ENCODE measurements around the gene NAPEPLD. TPM values are rescaled to one million over a fixed set of nuclear protein-coding genes. Genes with fewer than 3 reads are reported as not detected.
"Not testable (repeated sequence)": the region's sequence is repeated elsewhere in the genome, so short reads cannot be mapped to it uniquely, and the experiment has no call there.

NAPEPLD gene
- total and polyA plus RNA-seq, 8 donors, result 3.1 to 12.4 (median 5.0) TPM

DNA sequence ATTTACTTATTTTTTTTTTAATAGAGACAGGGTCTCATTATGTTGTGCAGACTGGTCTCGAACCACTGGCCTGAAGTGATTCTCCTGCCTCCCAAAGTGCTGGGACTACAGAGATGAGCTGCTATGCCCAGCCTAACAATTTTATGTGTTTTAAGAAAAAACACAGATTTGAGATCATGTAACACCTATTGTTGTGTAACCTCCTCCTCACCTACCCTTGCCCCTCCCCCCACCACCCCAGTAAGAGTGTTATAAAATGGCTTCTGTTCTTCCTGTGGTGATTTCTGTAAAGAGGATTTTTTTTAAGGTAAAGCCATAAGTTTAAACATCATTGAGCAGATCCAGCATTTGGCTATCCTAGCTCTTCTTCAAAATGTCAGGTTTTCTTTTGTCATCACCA is 66.4 kb downstream of the NAPEPLD start:
- WGBS, 2 donors, result 97 to 100% methylated on average over 1 of the region's 1 CpG
- Histone ChIP-seq H3K9me3 (no peaks in the 10 kb centered on the region), H3K27me3 (no peaks in the 10 kb centered on the region), H3K4me1 (peaks cover 0 to 2% (median under 1%) of the 10 kb centered on the region in 3 donors), H3K27ac (no peak overlapping the region), H3K36me3 (peaks cover 0 to 9% (median 6%) of the 10 kb centered on the region in 3 donors), H3K4me3 (no peak overlapping the region)
- TF ChIP-seq, protein P1, sequence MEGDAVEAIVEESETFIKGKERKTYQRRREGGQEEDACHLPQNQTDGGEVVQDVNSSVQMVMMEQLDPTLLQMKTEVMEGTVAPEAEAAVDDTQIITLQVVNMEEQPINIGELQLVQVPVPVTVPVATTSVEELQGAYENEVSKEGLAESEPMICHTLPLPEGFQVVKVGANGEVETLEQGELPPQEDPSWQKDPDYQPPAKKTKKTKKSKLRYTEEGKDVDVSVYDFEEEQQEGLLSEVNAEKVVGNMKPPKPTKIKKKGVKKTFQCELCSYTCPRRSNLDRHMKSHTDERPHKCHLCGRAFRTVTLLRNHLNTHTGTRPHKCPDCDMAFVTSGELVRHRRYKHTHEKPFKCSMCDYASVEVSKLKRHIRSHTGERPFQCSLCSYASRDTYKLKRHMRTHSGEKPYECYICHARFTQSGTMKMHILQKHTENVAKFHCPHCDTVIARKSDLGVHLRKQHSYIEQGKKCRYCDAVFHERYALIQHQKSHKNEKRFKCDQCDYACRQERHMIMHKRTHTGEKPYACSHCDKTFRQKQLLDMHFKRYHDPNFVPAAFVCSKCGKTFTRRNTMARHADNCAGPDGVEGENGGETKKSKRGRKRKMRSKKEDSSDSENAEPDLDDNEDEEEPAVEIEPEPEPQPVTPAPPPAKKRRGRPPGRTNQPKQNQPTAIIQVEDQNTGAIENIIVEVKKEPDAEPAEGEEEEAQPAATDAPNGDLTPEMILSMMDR (IDR thresholded peaks at IDR 0.05), result no peak
- FAIRE-seq (no peak), DNase-seq (no peak), ATAC-seq (no peak)
- intact Hi-C loops (cut with DNase I), result no loop called here

GRCh38 chr7:103080923-103081322 is 68.0 kb downstream of the NAPEPLD start:
- H3K27me3 ChIP-seq, result no peaks in the 10 kb centered on the region
- H3K9me3 ChIP-seq, result no peaks in the 10 kb centered on the region
- 96 to 99% methylated on average over 2 of the region's 2 CpGs for WGBS, 2 donors
- TF ChIP-seq, protein P1 (IDR thresholded peaks at IDR 0.05), result no peak
- H3K4me3 ChIP-seq, result no peak overlapping the region
- no peak for DNase-seq
- H3K27ac ChIP-seq, result no peak overlapping the region
- H3K4me1 ChIP-seq, result peaks cover 0 to 14% (median 10%) of the 10 kb centered on the region in 3 donors
- ATAC-seq, result no peak
- intact Hi-C loops (cut with DNase I), result no loop called here
- no peak for FAIRE-seq
- H3K36me3 ChIP-seq, result no peaks in the 10 kb centered on the region

DNA sequence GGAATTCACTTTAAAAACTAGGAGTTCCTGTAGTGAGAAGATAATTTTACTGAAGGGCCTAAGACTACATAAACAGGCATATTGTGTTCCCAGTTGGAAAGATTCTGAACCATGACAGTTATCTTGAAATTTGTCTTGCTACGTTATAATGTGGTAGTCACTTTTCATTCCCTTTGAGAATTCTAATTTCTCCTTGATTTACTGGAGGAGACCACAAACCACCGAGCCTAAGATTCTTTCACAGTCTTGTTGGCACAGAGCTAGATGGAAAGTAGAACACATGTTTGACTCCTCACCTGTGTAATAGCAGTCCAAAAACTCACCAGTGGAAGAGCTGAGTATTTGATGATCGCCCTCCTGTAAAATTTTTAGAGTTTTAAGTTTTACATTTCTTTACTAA is 69.1 kb downstream of the NAPEPLD start:
- WGBS, 2 donors, result 83 to 86% methylated on average over 3 of the region's 3 CpGs
- TF ChIP-seq, protein P1 (IDR thresholded peaks at IDR 0.05), result no peak
- H3K4me3 ChIP-seq, result no peak overlapping the region
- FAIRE-seq (no peak), ATAC-seq (no peak), DNase-seq (no peak)
- no peaks in the 10 kb centered on the region for H3K27me3 ChIP-seq
- H3K36me3 ChIP-seq, result no peaks in the 10 kb centered on the region
- peaks cover 0 to 16% (median 12%) of the 10 kb centered on the region in 3 donors for H3K4me1 ChIP-seq
- H3K27ac ChIP-seq, result no peak overlapping the region
- H3K9me3 ChIP-seq, result no peaks in the 10 kb centered on the region
- intact Hi-C loops (cut with DNase I), result no loop called here

- H3K4me3 ChIP-seq; ATAC-seq; H3K36me3 ChIP-seq; DNase-seq; H3K9me3 ChIP-seq; intact Hi-C loops (cut with DNase I); FAIRE-seq; H3K27ac ChIP-seq; H3K27me3 ChIP-seq: not testable (repeated sequence)
- WGBS, 2 donors, result 88 to 89% methylated on average over 6 of the region's 6 CpGs
- peaks cover 0 to 22% (median 21%) of the 10 kb centered on the region in 3 donors for H3K4me1 ChIP-seq
These were observed 70.7 kb downstream of the NAPEPLD start for GRCh38 chr7:103078226-103078625.

DNA sequence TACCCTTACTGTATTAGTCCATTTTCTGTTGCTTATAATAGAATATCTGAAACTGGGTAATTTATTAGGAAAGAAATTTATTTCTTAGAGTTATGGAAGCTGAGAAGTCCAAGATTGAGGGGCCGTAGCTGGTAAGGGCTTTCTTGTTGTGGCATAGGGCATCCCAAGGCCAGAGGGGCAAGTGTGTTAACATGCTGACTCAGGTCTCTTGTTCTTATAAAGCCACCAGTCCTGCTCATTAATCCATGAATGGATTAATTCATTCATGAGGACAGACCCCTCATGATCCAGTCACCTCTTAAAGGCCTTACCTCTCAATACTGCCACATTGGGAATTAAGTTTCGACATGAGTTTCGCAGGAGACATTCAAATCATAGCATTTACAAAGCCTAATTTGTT is 71.6 kb downstream of the NAPEPLD start:
- intact Hi-C loops (cut with DNase I), result no loop called here
- 97% methylated on average over 3 of the region's 3 CpGs for WGBS, 2 donors
- FAIRE-seq (no peak), DNase-seq (no peak), ATAC-seq (no peak)
- Histone ChIP-seq H3K27ac (no peak overlapping the region), H3K4me3 (no peak overlapping the region), H3K27me3 (no peaks in the 10 kb centered on the region), H3K9me3 (no peaks in the 10 kb centered on the region), H3K4me1 (peaks cover 0 to 25% (median 21%) of the 10 kb centered on the region in 3 donors), H3K36me3 (no peaks in the 10 kb centered on the region)
- TF ChIP-seq, protein P1 (IDR thresholded peaks at IDR 0.05), result no peak
